HG03342 (cell line): ENCODE measurements around the gene XDH.

Source experiments
- ATAC-seq: cut with Tn5 transposase; IDR thresholded peaks from one replicate; pipeline ENCODE4 v1.9.1; 2021; ENCODE audit warnings: mild to moderate bottlenecking, moderate library complexity; ENCODE audit not compliant: unreplicated experiment

XDH gene

DNA sequence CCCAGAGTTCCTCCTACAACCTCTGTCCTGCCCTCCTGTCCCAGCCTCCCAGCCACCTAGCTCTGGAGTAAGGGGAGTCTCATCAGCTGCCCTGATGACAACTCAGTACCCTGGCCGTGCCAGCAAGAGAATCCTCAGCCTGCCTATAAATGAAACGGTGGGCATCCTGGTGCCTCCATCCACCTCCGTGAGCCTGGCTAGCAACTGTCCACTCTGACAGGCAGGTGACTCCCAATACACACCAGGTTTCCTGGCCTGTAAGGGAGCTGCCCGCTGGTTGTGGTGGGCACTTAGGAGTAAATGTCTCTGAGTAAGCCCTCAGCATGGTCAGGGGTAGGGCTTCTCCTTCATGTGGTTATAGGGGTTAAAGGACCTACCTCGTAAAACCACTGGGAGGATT, 81.5 kb downstream of the XDH start:
- no peak for ATAC-seq

DNA sequence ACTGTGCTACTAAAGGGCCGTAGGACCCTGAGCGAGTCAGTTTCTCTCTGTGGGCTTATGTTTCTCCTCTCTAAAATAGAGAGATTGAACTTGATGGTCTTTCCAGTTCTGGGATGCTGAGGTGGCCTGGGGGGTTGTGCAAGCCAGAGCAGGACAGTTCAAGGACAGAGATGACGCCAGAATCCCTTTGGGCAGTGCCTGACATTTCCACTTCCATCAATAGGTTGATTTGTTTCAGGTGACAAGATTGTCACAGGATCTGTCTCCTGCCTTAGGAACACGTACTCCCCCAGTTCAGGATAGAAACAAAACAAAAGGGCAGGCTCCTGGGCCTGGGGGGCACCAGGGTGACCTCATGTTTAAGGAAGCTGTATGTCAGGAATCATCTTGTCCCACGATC, 82.0 kb downstream of the XDH start:
- ATAC-seq: no peak

DNA sequence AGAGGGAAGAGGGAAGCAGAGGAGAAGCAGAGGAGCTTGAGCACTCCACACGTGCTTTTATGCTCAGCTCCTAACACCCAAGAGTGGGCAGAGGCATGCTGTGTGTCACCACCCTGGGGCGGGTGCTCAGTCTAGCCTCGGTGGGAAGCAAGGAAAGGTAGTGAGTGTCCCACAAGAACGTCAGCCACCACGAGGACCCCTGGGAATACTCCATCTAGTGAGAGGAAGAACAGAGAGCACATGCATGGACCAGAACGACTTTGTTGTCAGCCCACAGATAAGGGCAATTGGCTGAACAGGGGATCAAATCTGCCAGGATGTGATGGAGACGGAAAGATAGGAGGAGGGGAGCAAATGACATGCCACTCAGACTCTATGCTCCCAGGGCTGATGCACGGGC, 83.4 kb downstream of the XDH start:
- no peak for ATAC-seq

DNA sequence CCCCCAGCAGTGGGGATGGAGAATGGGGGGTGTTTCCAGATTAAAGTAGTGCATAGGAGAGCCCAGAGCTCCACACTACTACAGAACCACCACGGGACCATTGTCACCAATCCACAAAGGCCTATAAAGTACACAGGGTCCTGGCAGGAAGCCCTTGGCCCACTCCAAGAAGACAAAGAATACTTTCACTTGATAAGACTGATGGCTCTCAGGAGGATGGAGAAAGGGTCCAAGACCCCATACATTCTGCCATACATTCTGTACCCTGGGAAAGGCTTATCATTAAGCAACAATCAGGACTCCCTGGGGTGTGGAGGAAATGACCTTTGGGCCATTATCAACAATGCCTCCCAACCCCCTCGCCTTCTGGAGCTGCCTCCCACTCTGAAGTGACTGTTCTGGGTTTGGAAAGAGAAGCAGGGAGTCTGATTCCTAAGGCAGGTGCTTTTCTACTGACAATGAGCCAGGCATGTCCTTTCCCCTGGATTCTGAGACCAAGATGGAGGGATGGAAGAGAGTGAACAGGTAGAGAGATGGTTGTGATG, 85.4 kb downstream of the XDH start:
- no peak for ATAC-seq

DNA sequence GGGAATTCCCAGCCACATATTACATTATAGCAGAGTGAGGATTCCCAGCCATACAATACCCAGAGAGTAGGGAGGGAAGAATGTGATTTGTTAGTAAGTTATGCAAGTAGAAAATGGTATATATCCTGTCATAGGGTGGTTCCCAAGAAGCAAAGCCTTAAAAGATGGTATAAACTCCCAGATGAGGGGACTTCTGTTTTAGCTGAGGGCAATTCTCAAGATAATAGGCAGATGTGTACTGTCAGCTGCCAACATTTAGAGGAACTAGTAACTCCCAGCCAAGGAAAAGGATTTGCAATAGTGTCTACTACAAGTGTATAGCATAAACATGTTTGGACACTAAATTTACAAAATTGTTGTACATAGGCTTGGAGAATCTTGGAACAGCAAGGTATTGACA, 86.5 kb downstream of the XDH start:
- ATAC-seq: no peak

DNA sequence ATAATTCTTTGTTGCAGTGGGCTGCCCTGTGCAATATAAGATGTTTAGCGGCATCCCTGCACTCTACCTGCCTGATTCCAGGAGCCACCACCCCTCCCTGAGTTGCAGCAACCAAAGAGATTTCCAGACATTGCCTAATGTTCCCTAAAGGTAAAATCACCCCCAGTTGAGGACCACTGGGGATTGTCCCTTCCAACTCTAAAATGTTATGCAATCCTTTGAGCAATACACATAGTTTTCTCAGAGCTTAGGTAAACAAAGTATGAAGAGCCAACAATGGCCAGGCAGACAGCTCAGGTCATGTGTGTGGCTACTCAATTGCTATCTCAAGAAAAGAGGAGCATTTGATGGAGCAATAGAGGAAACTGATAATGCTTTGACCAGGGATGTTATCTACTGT, 87.0 kb downstream of the XDH start:
- no peak for ATAC-seq

DNA sequence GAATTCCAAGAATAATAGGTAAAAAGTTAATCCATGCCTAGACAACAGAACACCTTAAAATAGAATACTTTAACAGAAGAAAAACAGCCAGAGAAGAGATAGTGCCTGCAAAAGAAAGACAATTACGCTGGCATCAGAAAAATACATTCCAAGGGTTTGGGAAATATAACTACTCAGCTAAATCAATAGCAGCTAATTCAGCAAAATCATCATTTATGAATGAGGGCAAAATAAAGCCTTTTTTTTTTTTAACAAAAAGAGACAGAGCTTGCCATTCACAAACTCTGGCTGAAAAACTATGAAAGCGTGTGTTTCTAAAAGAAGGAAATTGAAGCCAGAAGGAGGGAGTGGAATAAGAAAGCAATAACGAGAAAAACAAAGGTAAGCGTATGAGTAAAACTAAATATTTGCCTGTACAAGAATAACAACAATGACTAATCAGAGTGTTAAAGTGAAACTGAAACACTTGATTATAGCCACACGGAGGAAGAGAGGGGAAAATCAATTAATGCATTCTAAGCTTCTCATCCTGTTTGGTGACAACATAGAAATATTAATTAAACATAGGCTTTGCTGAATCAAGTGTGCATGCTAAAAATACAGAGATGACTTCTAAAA, 90.4 kb downstream of the XDH start:
- peak; percentile 83 for ATAC-seq

DNA sequence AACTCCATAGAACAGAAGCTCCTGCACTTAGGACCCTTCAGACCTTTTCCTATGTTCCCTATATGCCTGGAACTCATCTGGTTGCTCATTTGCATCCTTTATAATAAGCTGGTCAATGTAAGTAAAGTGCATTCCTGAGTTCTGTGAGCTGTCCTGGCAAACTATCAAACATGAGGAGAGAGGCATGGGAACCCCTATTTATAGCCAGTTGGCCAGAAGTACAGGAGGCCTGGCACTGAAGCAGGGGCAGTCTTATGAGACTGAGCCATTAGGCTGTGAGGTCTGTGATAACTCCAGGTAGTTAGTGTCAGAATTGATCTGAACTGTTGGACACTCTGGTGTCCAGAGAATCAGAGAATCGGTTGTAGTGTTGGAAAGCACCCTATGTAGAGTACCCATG, 92.2 kb downstream of the XDH start:
- no peak for ATAC-seq

DNA sequence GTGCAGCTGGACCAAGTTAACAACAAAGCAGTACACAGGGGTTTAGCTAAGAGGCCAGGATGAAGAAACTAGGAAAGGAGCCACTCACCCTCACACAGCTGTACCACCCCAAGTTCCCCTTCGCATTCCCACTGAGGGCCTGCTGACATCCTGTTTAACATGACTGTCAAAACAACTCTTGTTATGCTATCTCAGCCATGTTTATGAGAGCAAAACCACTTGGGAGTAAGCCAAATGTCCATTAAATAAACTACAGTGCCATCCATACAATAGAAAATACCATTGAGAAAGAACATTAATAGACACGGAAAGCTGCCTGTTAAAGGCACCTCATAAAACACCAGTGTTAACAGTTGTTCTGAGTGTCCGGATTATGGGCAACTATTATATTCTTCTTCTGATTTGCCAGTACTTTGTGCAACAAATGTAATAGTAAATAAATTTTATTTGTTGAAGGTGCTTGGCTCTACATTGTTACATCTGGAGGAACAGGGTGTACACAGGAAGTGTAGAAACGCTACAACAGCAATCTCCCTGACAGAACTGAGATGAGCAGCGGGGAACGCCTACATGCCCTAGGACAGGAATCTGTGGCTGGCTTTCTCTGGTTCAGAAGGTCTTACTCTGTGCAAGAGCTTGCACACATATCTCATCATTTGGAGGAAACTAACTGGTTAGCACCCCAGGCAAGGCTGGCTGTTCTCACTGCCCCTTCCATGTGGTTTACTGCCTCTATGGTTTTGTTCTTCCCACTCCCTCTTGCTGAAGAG, 95.0 kb downstream of the XDH start:
- peak; percentile 48 for ATAC-seq

DNA sequence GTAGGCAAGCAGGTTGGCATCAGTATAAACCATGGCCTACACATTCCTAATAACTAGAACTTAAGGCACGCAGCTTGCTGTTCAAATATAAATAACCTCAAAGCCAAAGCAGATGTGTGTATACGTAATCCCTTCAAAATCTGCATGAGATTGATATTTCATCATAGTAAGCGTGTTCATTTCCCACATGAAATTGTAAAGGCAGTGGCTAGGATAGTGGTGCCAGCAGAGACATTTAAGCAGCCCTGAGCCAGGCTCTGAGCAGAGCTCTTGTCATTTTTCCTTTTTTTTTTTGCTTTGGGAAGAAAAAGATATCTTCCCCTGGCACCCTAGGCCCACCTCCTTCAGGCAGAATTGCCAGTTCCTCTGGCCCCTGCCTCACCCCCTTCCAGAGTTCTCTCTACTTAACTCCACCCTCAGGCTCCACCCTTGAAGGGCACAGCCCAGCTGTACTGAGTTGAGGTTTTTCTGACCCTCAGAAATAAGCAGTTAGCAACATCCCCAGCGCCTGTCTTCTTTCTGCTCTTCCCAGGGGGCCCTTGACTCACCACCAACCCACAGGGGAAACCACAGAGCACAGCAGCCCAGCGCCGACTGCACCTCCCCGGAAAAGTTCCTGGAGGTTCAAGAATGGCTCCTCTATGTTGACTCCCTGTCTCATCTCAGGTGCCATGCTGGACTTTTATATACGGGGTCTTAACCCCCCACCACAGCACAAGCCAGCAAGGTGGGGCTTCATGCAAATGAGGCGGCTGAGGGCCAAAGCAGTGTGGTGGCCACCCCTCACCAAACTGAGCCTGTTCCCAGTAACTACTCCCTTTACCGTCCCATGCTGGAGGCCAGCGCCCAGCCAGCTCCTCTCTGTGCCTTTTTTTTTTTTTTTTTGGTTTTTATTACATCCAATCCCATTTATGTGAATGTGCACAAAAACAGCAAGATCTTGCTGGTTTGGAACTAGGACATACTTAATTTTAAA, 95.9 kb downstream of the XDH start:
- peak; percentile 71 for ATAC-seq

DNA sequence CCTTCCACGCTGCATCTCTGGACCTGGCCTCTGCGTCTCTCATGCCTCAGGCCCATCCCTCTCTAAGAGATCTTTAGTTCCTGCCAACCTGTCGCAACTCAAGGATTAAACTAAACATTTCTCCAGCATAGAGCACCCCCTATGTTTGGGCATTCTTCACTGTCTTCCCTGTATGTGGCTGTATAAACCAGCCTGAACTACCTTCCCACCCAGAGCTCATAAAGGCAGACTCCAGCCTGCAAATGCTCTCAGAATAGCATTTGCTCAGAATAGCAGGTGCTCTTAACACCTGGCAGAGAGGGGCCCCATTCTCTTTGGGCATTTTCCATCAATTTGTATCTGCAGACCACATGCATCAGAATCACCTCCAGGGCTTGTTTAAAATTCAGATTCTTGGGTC, 97.1 kb downstream of the XDH start:
- no peak for ATAC-seq

DNA sequence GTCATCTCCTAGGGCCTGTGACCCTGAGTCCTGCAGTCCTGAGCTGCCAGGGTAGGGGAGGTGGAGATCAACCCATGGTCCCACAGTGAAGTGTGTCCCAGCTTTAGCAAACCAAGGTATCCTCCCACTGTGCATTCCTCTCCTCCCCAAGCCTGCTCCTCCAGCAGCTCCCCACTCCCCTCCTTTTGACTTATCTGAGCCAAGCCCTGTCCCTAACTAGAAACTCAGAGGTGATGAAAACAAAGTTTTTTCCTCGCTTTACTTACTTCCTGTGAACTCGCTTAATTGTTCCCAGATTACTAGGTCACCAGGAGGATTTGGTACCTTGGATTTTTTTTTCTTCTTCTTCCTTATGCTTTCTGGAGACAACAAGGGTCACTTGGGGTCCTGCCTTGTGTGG, 99.8 kb downstream of the XDH start:
- no peak for ATAC-seq

DNA sequence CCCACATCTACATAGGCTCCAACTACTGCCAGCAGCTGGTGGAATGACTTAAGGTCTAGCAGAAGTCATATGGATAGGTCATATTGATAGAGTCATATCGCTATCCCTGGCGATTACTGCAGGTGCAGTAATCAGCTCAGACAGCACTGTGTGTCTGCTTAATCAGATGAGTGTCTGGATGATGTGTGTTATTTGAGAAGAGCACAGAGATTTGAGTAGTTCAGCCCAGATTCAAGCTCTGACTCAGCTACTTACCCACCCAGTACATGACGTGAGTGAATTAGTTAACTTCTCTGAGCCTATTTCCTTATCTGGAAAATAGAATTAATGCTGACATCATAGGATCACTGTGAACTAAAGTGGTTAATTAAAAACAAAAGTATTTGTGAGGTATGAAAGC, 101.6 kb downstream of the XDH start:
- ATAC-seq: no peak

DNA sequence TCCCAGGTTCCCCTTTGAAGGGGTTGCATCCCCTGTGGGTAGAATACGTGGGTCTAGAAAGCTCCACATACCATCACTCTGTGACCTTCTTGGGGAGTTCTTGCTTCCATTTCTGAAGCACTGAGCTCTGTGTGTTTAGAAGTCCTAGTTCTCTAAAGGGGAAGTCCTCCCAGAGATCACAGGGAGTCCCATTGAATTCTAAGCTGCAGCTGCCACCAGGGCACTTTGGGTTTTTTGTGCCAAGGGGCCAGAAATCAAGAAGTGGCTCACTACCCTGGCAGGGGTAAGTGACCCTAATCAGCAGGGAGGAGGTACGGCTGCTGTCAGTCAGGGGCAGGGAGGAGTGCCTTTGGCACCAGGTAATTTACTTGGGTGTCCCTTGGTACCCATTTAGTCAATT, 109.7 kb downstream of the XDH start:
- no peak for ATAC-seq

DNA sequence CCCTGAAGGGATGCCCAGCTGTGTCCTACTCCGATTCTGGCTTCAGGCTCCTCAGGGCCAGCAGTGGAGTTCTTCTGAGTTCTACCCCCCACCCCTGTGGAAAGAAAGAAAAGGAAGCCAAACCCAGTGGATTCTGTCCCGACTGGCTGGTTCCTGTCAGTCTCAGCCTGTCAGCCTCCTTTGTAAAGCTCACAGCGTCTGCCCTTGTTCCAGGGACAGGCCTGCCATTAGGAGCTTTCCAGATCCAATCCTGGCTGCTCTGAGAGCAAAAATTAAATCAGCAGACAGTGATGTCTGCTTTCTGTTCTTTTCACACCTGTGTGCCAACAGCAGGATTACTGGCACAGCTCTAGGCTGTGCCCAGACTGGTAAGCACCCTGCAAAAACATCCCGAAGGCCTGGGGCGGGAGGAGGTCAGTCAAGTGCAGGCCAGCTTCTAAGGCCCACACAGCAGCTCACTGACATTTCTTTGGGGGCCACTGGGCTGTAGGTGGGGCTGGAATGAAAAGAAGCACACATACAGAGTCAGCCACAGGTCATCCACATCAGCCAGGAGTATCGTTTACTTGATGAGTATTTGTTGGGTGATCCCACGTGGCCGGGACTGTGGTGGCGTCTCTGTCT, 111.5 kb downstream of the XDH start:
- no peak for ATAC-seq

DNA sequence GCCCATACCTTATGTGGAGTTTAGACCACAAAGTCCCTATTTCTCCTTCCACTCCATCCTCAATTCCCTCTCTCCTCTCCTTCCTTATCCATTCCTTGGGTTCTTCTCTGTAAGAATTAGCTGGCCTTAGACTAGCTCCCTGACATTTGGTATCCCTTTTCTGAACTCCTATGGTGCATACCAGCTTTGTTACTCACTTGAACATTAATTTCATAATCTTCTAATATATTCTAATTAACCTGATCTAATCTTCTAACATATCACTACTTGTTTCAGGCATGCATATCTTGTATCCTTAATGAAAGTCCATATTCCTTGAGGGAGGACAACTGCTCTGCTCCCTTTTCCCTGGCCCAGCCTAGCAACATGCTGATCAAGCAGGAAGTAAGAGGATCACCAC, 114.2 kb downstream of the XDH start:
- no peak for ATAC-seq

DNA sequence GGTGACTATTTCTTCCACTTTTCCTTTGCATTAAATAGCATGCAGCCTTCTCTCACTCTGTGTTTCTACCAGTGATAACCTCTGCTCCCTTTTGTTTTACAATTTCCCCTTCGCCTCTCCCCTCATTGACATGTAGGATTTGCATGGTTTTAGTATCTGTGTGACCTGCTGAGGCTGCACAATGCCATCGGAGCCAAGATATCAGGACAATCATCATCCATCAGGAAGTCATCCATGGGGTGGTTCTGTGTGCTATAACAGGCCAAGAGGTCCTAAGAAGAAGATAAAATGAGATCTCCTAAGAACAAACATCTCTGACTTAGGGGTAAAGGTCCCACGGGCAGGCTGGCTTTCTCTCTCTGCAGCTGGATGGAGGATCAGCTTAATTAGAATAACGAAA, 115.0 kb downstream of the XDH start:
- ATAC-seq: no peak

DNA sequence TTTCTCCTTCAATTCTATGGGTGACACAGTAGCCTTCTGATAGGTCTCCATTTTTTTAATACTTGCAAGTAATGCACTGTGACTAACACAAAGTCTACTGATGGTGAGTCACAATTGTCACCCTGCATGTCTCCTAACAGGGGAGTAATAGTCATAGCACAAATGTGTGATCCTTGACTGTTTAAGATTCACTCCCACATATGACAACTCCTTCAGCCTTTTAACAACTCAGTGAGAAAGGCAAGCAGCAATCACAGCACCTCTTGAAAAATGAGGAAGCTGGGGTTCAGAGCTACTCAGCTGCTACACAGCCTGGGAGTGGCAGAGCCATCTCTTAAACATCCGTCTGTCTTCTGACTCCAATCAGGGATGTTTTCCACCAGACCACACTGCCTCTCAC, 116.8 kb downstream of the XDH start:
- no peak for ATAC-seq

DNA sequence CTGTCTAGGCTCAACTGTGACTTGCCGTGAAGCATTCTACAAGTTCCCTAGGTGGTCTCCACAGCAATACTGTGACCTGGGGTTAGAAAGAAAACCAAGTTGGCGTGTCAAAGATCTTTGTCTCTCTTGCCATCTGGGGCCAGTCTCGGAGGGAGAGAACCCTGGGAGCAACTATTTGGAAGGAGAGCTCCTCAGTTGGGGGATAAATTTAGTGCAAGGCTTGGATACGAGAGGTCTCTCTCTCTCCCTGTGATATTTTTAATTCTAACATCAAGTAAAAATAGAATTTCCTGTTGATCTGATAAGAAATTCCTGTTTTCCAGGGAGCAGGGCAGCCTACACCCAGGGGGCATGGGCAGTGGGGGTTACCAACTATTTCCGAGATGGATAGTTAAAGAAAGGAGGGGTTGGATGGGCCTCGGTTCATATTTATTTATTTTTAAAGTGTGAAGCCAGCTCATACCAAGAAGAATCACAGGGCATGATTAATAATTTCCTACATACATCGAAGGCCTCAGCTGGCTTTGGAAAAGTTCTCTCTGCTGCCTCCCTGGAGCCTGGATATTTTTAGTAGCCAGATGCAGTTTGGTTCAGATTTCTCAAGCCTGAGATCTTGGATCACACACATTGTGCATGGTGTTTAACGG, 117.8 kb downstream of the XDH start:
- ATAC-seq: no peak

DNA sequence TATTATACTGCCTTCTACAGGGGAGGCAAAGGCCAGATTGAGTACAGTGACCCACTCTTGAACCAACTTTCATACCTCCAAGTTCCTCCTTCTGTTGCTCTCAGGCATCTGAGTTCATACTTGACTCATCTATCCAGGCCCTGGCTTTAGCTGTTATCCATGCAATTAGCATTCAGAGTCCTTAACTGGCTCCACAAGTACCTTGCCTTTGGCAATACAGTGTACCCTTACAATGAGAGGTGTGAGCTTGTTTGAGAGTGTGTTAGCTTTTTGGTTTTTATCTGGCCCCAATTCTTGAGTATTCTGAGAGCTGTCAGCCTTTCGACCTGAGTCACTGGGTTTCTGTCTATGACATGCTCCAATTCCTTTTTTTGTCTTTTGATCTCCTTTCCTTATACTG, 120.3 kb downstream of the XDH start:
- ATAC-seq: no peak

DNA sequence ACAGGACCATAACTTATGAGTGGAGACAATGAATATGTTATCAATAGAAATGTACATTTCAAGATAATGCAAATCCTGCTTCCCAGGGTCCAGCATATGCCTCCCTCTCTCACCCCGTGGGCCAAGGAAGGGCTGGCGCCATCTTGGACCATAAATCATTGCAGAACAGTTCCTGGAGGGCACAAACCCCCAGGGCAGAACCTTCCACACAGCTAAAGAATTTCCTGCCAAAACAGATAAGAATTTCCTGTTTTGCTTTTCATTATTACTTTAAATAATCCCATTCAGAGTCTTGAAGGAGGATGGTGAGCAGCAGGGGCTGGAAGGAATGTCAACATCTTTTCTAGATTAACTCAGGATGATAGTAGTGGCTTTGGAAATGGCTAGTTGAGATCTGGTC, 126.9 kb downstream of the XDH start:
- ATAC-seq: no peak
